HepG2 (cell line): ENCODE data around the gene NOL12. TPM values are rescaled to one million over a fixed set of nuclear protein-coding genes. Genes with fewer than 3 reads are reported as not detected.
A peak's percentile ranks its signal among the peaks of the same experiment; 100 is the strongest.

ENCODE experiments used
- EHMT2 ChIP-seq: fragments of 200-600 bp; sonication (generic); IDR thresholded peaks from 2 replicates; pipeline ENCODE4 v1.7.0; 2017; ENCODE audit warnings: antibody characterized with exemption, low read depth, low read length, borderline replicate concordance
- IKZF1 ChIP-seq: fragments of 450-650 bp; IDR thresholded peaks from 2 replicates; pipeline ENCODE4 v1.7.1; 2016
- JUNB ChIP-seq: sonication (generic); formaldehyde crosslinking; IDR thresholded peaks from 2 replicates; pipeline ENCODE4 v1.8.0; 2022; ENCODE audit warnings: missing genetic modification reagents, mild to moderate bottlenecking, borderline replicate concordance
- KAT7 ChIP-seq: IDR thresholded peaks from 2 replicates; pipeline ENCODE4 v1.6.1; 2018; ENCODE audit warnings: borderline replicate concordance, missing compliant biosample characterization
- KIAA2018 ChIP-seq: sonication (generic); formaldehyde crosslinking; IDR thresholded peaks from 2 replicates; pipeline ENCODE4 v1.5.0; 2020; ENCODE audit warnings: mild to moderate bottlenecking, missing genetic modification reagents, borderline replicate concordance
- PAX8 ChIP-seq: sonication (generic); formaldehyde crosslinking; IDR thresholded peaks from 2 replicates; pipeline ENCODE4 v1.8.0; 2022; ENCODE audit warnings: mild to moderate bottlenecking, missing genetic modification reagents, borderline replicate concordance
- PHF5A ChIP-seq: IDR thresholded peaks from one replicate; pipeline ENCODE4 v1.6.1; 2018; ENCODE audit warnings: low read depth, missing genetic modification reagents; ENCODE audit not compliant: unreplicated experiment
- PRDM4 ChIP-seq: sonication (generic); formaldehyde crosslinking; IDR thresholded peaks from 2 replicates; pipeline ENCODE4 v1.9.0; 2021; ENCODE audit warnings: missing genetic modification reagents, borderline replicate concordance
- SOX13 ChIP-seq, 3 experiments: fragments of 450-650 bp in 1 of 3; sonication (generic) in 1 of 3; formaldehyde crosslinking in 1 of 3; IDR thresholded peaks in 2 of 3; conservative IDR thresholded peaks in 1 of 3; 2 replicates each; pipeline versions ENCODE4 v1.5.0 to v1.6.1; 2016 to 2020; ENCODE audit warnings: antibody characterized with exemption in 1 of 3, mild to moderate bottlenecking in 1 of 3, missing compliant biosample characterization in 1 of 3, missing genetic modification reagents in 1 of 3, moderate library complexity in 1 of 3
- SP5 ChIP-seq: IDR thresholded peaks from 2 replicates; pipeline ENCODE4 v1.6.1; 2016; ENCODE audit warnings: low read depth, borderline replicate concordance
- TGIF2 ChIP-seq: IDR thresholded peaks from 2 replicates; pipeline ENCODE4 v1.6.1; 2016; ENCODE audit warnings: control low read depth, missing compliant biosample characterization
- ZBTB7A ChIP-seq: sonication (generic); formaldehyde crosslinking; IDR thresholded peaks from 2 replicates; pipeline ENCODE4 v1.8.0; 2022; ENCODE audit warnings: mild to moderate bottlenecking, missing genetic modification reagents
- ZMAT3 ChIP-seq: sonication (generic); formaldehyde crosslinking; conservative IDR thresholded peaks from 2 replicates; pipeline ENCODE4 v1.7.0; 2021; ENCODE audit warnings: missing genetic modification reagents
- ZNF530 ChIP-seq: sonication (generic); formaldehyde crosslinking; IDR thresholded peaks from 2 replicates; pipeline ENCODE4 v1.5.0; 2020; ENCODE audit warnings: low read depth, mild to moderate bottlenecking, missing genetic modification reagents
- ZNF616 ChIP-seq: sonication (generic); formaldehyde crosslinking; IDR thresholded peaks from 2 replicates; pipeline ENCODE4 v1.5.0; 2020; ENCODE audit warnings: low read depth, mild to moderate bottlenecking, missing genetic modification reagents
- ZNF660 ChIP-seq: sonication (generic); formaldehyde crosslinking; IDR thresholded peaks from 2 replicates; pipeline ENCODE4 v1.5.1; 2020; ENCODE audit warnings: mild to moderate bottlenecking, low read depth, missing genetic modification reagents, borderline replicate concordance
- ZNF773 ChIP-seq: sonication (generic); formaldehyde crosslinking; IDR thresholded peaks from 2 replicates; pipeline ENCODE4 v1.4.0; 2020; ENCODE audit warnings: missing genetic modification reagents, borderline replicate concordance
- ZSCAN22 ChIP-seq: sonication (generic); formaldehyde crosslinking; IDR thresholded peaks from 2 replicates; pipeline ENCODE4 v1.4.0; 2020; ENCODE audit warnings: mild to moderate bottlenecking, missing genetic modification reagents
- polyA plus RNA-seq, 8 experiments: library from polyadenylated mRNA; depleted of rRNA in 3 of 8; stranded (reverse) in 7 of 8; unstranded in 1 of 8; fragments of >200 nt; fragmentation: Illumina TruSeq in 4 of 8; extraction: Trizol in 4 of 8; gene quantifications; 2 replicates each; pipeline versions ENCODE4 v1.2.1 to v1.2.3, GENCODE V29; 2011 to 2016; ENCODE audit warnings: low read depth in 4 of 8, missing spikeins in 1 of 8, mixed read lengths in 1 of 8; ENCODE audit not compliant: insufficient read depth in 1 of 8
- total RNA-seq, 5 experiments: library from RNA; depleted of rRNA; stranded (reverse); fragments of >200 nt; fragmentation: Illumina TruSeq; extraction: Trizol; gene quantifications; 2 replicates each; pipeline ENCODE4 v1.2.3, GENCODE V29; 2016; ENCODE audit warnings: low read depth in 1 of 5

NOL12 gene
- total and polyA plus RNA-seq, 2 of the 13 experiments (the other 11 are each of a cell fraction or from before 2014, with no cell fraction given): 14.3 to 31.4 TPM

GRCh38 chr22:37657590-37658132 is 28.5 kb upstream of the NOL12 start (continued):
- TF ChIP-seq KIAA2018 (CRISPR knock-in tag) (no peak), ZNF660 (CRISPR knock-in tag) (no peak), KAT7 (CRISPR knock-in tag) (no peak; the same call in 1 of the 2 replicates), SOX13 (IDR thresholded peaks at IDR 0.05) (no peak), SOX13 (CRISPR knock-in tag; conservative IDR thresholded peaks at IDR 0.05 in 1 of 2, IDR thresholded peaks at IDR 0.05 in 1 of 2) (no peak), IKZF1 (no peak), ZSCAN22 (no peak), PRDM4 (CRISPR knock-in tag) (no peak), SP5 (CRISPR knock-in tag) (no peak), EHMT2 (no peak), ZNF530 (CRISPR knock-in tag) (no peak), PAX8 (CRISPR knock-in tag) (no peak), ZNF773 (no peak), ZMAT3 (CRISPR knock-in tag) (no peak), TGIF2 (CRISPR knock-in tag) (0 out of 2 replicates have a peak, but pooled peaks have one; percentile 36), ZBTB7A (CRISPR knock-in tag) (no peak), JUNB (CRISPR knock-in tag) (no peak), PHF5A (CRISPR knock-in tag) (no peak), ZNF616 (no peak)
